Measurements from ENCODE around the gene HSPB6.
"Not testable (repeated sequence)": the region's sequence is repeated elsewhere in the genome, so short reads cannot be mapped to it uniquely, and the experiment has no call there.

Gene HSPB6

GRCh38 chr19:35724560-35724959 lies 32.3 kb downstream of the HSPB6 start:
- peaks cover 78% of the 10 kb centered on the region for H3K36me3 ChIP-seq (replicated peaks; ENCODE audit: low read depth, low read length)
- no peak overlapping the region for H2AFZ ChIP-seq (ENCODE audit: low read depth, low read length)
- peaks cover 18% of the 10 kb centered on the region for H3K79me2 ChIP-seq (ENCODE audit: low read length)
- peaks cover under 1% of the 10 kb centered on the region for H3K4me1 ChIP-seq (ENCODE audit: low read length)
- no peak overlapping the region for H3K4me2 ChIP-seq (ENCODE audit: low read length)
- no peaks in the 10 kb centered on the region for H3K9me3 ChIP-seq (ENCODE audit: insufficient read depth, low read length)
- TF ChIP-seq EZH2phosphoT487 (IDR thresholded peaks at IDR 0.05; ENCODE audit: low read depth) (no peak), CTCF (IDR thresholded peaks at IDR 0.05; ENCODE audit: low read depth, low read length) (no peak)
- H3K27ac ChIP-seq (ENCODE audit: low read length) = no peak overlapping the region
- H3K9ac ChIP-seq (ENCODE audit: low read length) = no peak overlapping the region
- H3K4me3 ChIP-seq (ENCODE audit: low read length) = no peak overlapping the region
- peaks cover 7% of the 10 kb centered on the region for H4K20me1 ChIP-seq (ENCODE audit: insufficient read depth, low read length)
- no peaks in the 10 kb centered on the region for H3K27me3 ChIP-seq (ENCODE audit: low read depth, low read length)

- not testable (repeated sequence) for H3K9ac ChIP-seq (ENCODE audit: low read length); H2AFZ ChIP-seq (ENCODE audit: low read depth, low read length); H3K4me1 ChIP-seq (ENCODE audit: low read length); H3K4me2 ChIP-seq (ENCODE audit: low read length); H3K27ac ChIP-seq (ENCODE audit: low read length); H3K4me3 ChIP-seq (ENCODE audit: low read length); H3K27me3 ChIP-seq (ENCODE audit: low read depth, low read length); H3K9me3 ChIP-seq (ENCODE audit: insufficient read depth, low read length)
- Histone ChIP-seq H4K20me1 (ENCODE audit: insufficient read depth, low read length) (peaks cover 11% of the 10 kb centered on the region), H3K79me2 (ENCODE audit: low read length) (peaks cover 22% of the 10 kb centered on the region), H3K36me3 (replicated peaks; ENCODE audit: low read depth, low read length) (peaks cover 75% of the 10 kb centered on the region)
Measured at GRCh38 chr19:35724132-35724531, 32.7 kb downstream of the HSPB6 start.

GRCh38 chr19:35723671-35724070 lies 33.2 kb downstream of the HSPB6 start:
- Histone ChIP-seq H3K4me1 (ENCODE audit: low read length) (peaks cover 8% of the 10 kb centered on the region), H3K9me3 (ENCODE audit: insufficient read depth, low read length) (no peaks in the 10 kb centered on the region), H3K4me2 (ENCODE audit: low read length) (no peak overlapping the region), H3K36me3 (replicated peaks; ENCODE audit: low read depth, low read length) (peaks cover 71% of the 10 kb centered on the region), H4K20me1 (ENCODE audit: insufficient read depth, low read length) (peaks cover 16% of the 10 kb centered on the region), H3K9ac (ENCODE audit: low read length) (no peak overlapping the region), H3K27me3 (ENCODE audit: low read depth, low read length) (no peaks in the 10 kb centered on the region), H2AFZ (ENCODE audit: low read depth, low read length) (no peak overlapping the region), H3K79me2 (ENCODE audit: low read length) (peaks cover 27% of the 10 kb centered on the region), H3K4me3 (ENCODE audit: low read length) (no peak overlapping the region), H3K27ac (ENCODE audit: low read length) (no peak overlapping the region)
- no peak for TF ChIP-seq CTCF (IDR thresholded peaks at IDR 0.05; ENCODE audit: low read depth, low read length)
- no peak for TF ChIP-seq EZH2phosphoT487 (IDR thresholded peaks at IDR 0.05; ENCODE audit: low read depth)

GRCh38 chr19:35722897-35723296 lies 33.9 kb downstream of the HSPB6 start:
- no peak overlapping the region for H3K9ac ChIP-seq (ENCODE audit: low read length)
- H3K9me3 ChIP-seq (ENCODE audit: insufficient read depth, low read length) = no peaks in the 10 kb centered on the region
- H4K20me1 ChIP-seq (ENCODE audit: insufficient read depth, low read length) = peaks cover 18% of the 10 kb centered on the region
- TF ChIP-seq EZH2phosphoT487 (IDR thresholded peaks at IDR 0.05; ENCODE audit: low read depth) (no peak), CTCF (IDR thresholded peaks at IDR 0.05; ENCODE audit: low read depth, low read length) (no peak)
- peaks cover 35% of the 10 kb centered on the region for H3K79me2 ChIP-seq (ENCODE audit: low read length)
- H3K27ac ChIP-seq (ENCODE audit: low read length) = no peak overlapping the region
- no peak overlapping the region for H3K4me2 ChIP-seq (ENCODE audit: low read length)
- peaks cover 63% of the 10 kb centered on the region for H3K36me3 ChIP-seq (replicated peaks; ENCODE audit: low read depth, low read length)
- H3K27me3 ChIP-seq (ENCODE audit: low read depth, low read length) = no peaks in the 10 kb centered on the region
- peaks cover 8% of the 10 kb centered on the region for H3K4me1 ChIP-seq (ENCODE audit: low read length)
- no peak overlapping the region for H3K4me3 ChIP-seq (ENCODE audit: low read length)
- H2AFZ ChIP-seq (ENCODE audit: low read depth, low read length) = no peak overlapping the region

GRCh38 chr19:35722461-35722860 lies 34.4 kb downstream of the HSPB6 start:
- peaks cover 18% of the 10 kb centered on the region for H4K20me1 ChIP-seq (ENCODE audit: insufficient read depth, low read length)
- no peaks in the 10 kb centered on the region for H3K9me3 ChIP-seq (ENCODE audit: insufficient read depth, low read length)
- no peak overlapping the region for H3K4me2 ChIP-seq (ENCODE audit: low read length)
- H3K27me3 ChIP-seq (ENCODE audit: low read depth, low read length) = no peaks in the 10 kb centered on the region
- TF ChIP-seq CTCF (IDR thresholded peaks at IDR 0.05; ENCODE audit: low read depth, low read length) = no peak
- TF ChIP-seq EZH2phosphoT487 (IDR thresholded peaks at IDR 0.05; ENCODE audit: low read depth) = no peak
- peaks cover 35% of the 10 kb centered on the region for H3K79me2 ChIP-seq (ENCODE audit: low read length)
- peaks cover 59% of the 10 kb centered on the region for H3K36me3 ChIP-seq (replicated peaks; ENCODE audit: low read depth, low read length)
- H3K4me1 ChIP-seq (ENCODE audit: low read length) = peaks cover 8% of the 10 kb centered on the region
- H3K4me3 ChIP-seq (ENCODE audit: low read length) = no peak overlapping the region
- no peak overlapping the region for H3K9ac ChIP-seq (ENCODE audit: low read length)
- H3K27ac ChIP-seq (ENCODE audit: low read length) = no peak overlapping the region
- no peak overlapping the region for H2AFZ ChIP-seq (ENCODE audit: low read depth, low read length)
